ENCODE data around the gene AASS. TPM values are rescaled to one million over a fixed set of nuclear protein-coding genes. Genes with fewer than 3 reads are reported as not detected.

AASS gene
- total and polyA plus RNA-seq, 4 donors, result 34.3 to 69.7 (median 48.7) TPM

- Histone ChIP-seq H3K4me3 (ENCODE audit: low read depth, low read length) (no peak overlapping the region), H3K4me1 (ENCODE audit: control insufficient read depth, insufficient read depth, low read length) (peaks cover 4% of the 10 kb centered on the region), H3K9me3 (ENCODE audit: control insufficient read depth, insufficient read depth, low read length) (no peaks in the 10 kb centered on the region), H3K27me3 (ENCODE audit: control insufficient read depth, insufficient read depth, low read length) (no peaks in the 10 kb centered on the region), H3K27ac (ENCODE audit: low read depth, low read length) (no peak overlapping the region), H3K36me3 (ENCODE audit: control insufficient read depth, insufficient read depth, low read length) (no peaks in the 10 kb centered on the region)
- no peak for DNase-seq (ENCODE audit: low read depth in 4 of 6, low spot score in 6 of 6)
- WGBS (ENCODE audit: insufficient coverage), result no CpG with 5 or more reads among the region's 2 CpGs
Observed at GRCh38 chr7:122148878-122149277, 4.8 kb upstream of the AASS start.

- Histone ChIP-seq H3K4me3 (ENCODE audit: low read depth, low read length) (no peak overlapping the region), H3K4me1 (ENCODE audit: control insufficient read depth, insufficient read depth, low read length) (peaks cover 9% of the 10 kb centered on the region), H3K27me3 (ENCODE audit: control insufficient read depth, insufficient read depth, low read length) (no peaks in the 10 kb centered on the region), H3K36me3 (ENCODE audit: control insufficient read depth, insufficient read depth, low read length) (no peaks in the 10 kb centered on the region), H3K27ac (ENCODE audit: low read depth, low read length) (no peak overlapping the region), H3K9me3 (ENCODE audit: control insufficient read depth, insufficient read depth, low read length) (no peaks in the 10 kb centered on the region)
- no peak for DNase-seq (ENCODE audit: low read depth in 4 of 6, low spot score in 6 of 6)
- WGBS (ENCODE audit: insufficient coverage), result no CpG with 5 or more reads among the region's 3 CpGs
Observed at GRCh38 chr7:122148081-122148480, 4.0 kb upstream of the AASS start.

- no peak overlapping the region for H3K4me3 ChIP-seq (ENCODE audit: low read depth, low read length)
- 87% methylated on average over 2 of the region's 4 CpGs for WGBS (ENCODE audit: insufficient coverage)
- no peaks in the 10 kb centered on the region for H3K27me3 ChIP-seq (ENCODE audit: control insufficient read depth, insufficient read depth, low read length)
- H3K4me1 ChIP-seq (ENCODE audit: control insufficient read depth, insufficient read depth, low read length), result peaks cover 10% of the 10 kb centered on the region
- no peaks in the 10 kb centered on the region for H3K36me3 ChIP-seq (ENCODE audit: control insufficient read depth, insufficient read depth, low read length)
- no peak for DNase-seq (ENCODE audit: low read depth in 4 of 6, low spot score in 6 of 6)
- H3K27ac ChIP-seq (ENCODE audit: low read depth, low read length), result no peak overlapping the region
- no peaks in the 10 kb centered on the region for H3K9me3 ChIP-seq (ENCODE audit: control insufficient read depth, insufficient read depth, low read length)
Observed at GRCh38 chr7:122145937-122146645, 2.0 kb upstream of the AASS start.

- H3K36me3 ChIP-seq (ENCODE audit: control insufficient read depth, insufficient read depth, low read length), result no peaks in the 10 kb centered on the region
- H3K9me3 ChIP-seq (ENCODE audit: control insufficient read depth, insufficient read depth, low read length), result no peaks in the 10 kb centered on the region
- 0% methylated on average over 13 of the region's 18 CpGs for WGBS (ENCODE audit: insufficient coverage)
- peaks cover 10% of the 10 kb centered on the region for H3K4me1 ChIP-seq (ENCODE audit: control insufficient read depth, insufficient read depth, low read length)
- peak in 4 of 6 donors; percentile 24 to 62 (median 40) for DNase-seq (ENCODE audit: low read depth in 4 of 6, low spot score in 6 of 6)
- H3K27ac ChIP-seq (ENCODE audit: low read depth, low read length), result peak overlapping the region; percentile 99
- peak overlapping the region; percentile 91 for H3K4me3 ChIP-seq (ENCODE audit: low read depth, low read length)
- H3K27me3 ChIP-seq (ENCODE audit: control insufficient read depth, insufficient read depth, low read length), result no peaks in the 10 kb centered on the region
Observed at GRCh38 chr7:122143376-122143750, 686 bp downstream of the AASS start.

GRCh38 chr7:122140918-122141317, 3.1 kb downstream of the AASS start:
- no peak overlapping the region for H3K27ac ChIP-seq (ENCODE audit: low read depth, low read length)
- no peak overlapping the region for H3K4me3 ChIP-seq (ENCODE audit: low read depth, low read length)
- no CpG with 5 or more reads among the region's 1 CpG for WGBS (ENCODE audit: insufficient coverage)

GRCh38 chr7:122137251-122138077, 6.6 kb downstream of the AASS start:
- Histone ChIP-seq H3K27ac (ENCODE audit: low read depth, low read length) (no peak overlapping the region), H3K36me3 (ENCODE audit: control insufficient read depth, insufficient read depth, low read length) (no peaks in the 10 kb centered on the region), H3K4me1 (ENCODE audit: control insufficient read depth, insufficient read depth, low read length) (no peaks in the 10 kb centered on the region), H3K27me3 (ENCODE audit: control insufficient read depth, insufficient read depth, low read length) (no peaks in the 10 kb centered on the region), H3K4me3 (ENCODE audit: low read depth, low read length) (no peak overlapping the region), H3K9me3 (ENCODE audit: control insufficient read depth, insufficient read depth, low read length) (no peaks in the 10 kb centered on the region)
- 56% methylated on average over 3 of the region's 5 CpGs for WGBS (ENCODE audit: insufficient coverage)
- DNase-seq (ENCODE audit: low read depth in 4 of 6, low spot score in 6 of 6), result peak in 1 of 6 donors; percentile 72

More at GRCh38 chr7:122140918-122141317, 3.1 kb downstream of the AASS start:
- peaks cover 10% of the 10 kb centered on the region for H3K4me1 ChIP-seq (ENCODE audit: control insufficient read depth, insufficient read depth, low read length)
- no peak for DNase-seq (ENCODE audit: low read depth in 4 of 6, low spot score in 6 of 6)
- H3K27me3 ChIP-seq (ENCODE audit: control insufficient read depth, insufficient read depth, low read length), result no peaks in the 10 kb centered on the region
- no peaks in the 10 kb centered on the region for H3K36me3 ChIP-seq (ENCODE audit: control insufficient read depth, insufficient read depth, low read length)
- no peaks in the 10 kb centered on the region for H3K9me3 ChIP-seq (ENCODE audit: control insufficient read depth, insufficient read depth, low read length)

- H3K27ac ChIP-seq (ENCODE audit: low read depth, low read length), result no peak overlapping the region
Observed at GRCh38 chr7:122136639-122137245, 7.3 kb downstream of the AASS start.

GRCh38 chr7:122136078-122136477, 8.0 kb downstream of the AASS start:
- H3K9me3 ChIP-seq (ENCODE audit: control insufficient read depth, insufficient read depth, low read length), result no peaks in the 10 kb centered on the region
- no peak overlapping the region for H3K27ac ChIP-seq (ENCODE audit: low read depth, low read length)
- no peaks in the 10 kb centered on the region for H3K4me1 ChIP-seq (ENCODE audit: control insufficient read depth, insufficient read depth, low read length)
- no peak overlapping the region for H3K4me3 ChIP-seq (ENCODE audit: low read depth, low read length)
- WGBS (ENCODE audit: insufficient coverage), result no CpG with 5 or more reads among the region's 3 CpGs
- peak in 2 of 6 donors; percentile 34 to 46 for DNase-seq (ENCODE audit: low read depth in 4 of 6, low spot score in 6 of 6)
- no peaks in the 10 kb centered on the region for H3K36me3 ChIP-seq (ENCODE audit: control insufficient read depth, insufficient read depth, low read length)
- H3K27me3 ChIP-seq (ENCODE audit: control insufficient read depth, insufficient read depth, low read length), result no peaks in the 10 kb centered on the region

More at GRCh38 chr7:122136639-122137245, 7.3 kb downstream of the AASS start:
- DNase-seq (ENCODE audit: low read depth in 4 of 6, low spot score in 6 of 6), result peak in 1 of 6 donors; percentile 16
- no peaks in the 10 kb centered on the region for H3K9me3 ChIP-seq (ENCODE audit: control insufficient read depth, insufficient read depth, low read length)
- H3K4me3 ChIP-seq (ENCODE audit: low read depth, low read length), result no peak overlapping the region
- no peaks in the 10 kb centered on the region for H3K4me1 ChIP-seq (ENCODE audit: control insufficient read depth, insufficient read depth, low read length)
- no CpG with 5 or more reads among the region's 1 CpG for WGBS (ENCODE audit: insufficient coverage)
- no peaks in the 10 kb centered on the region for H3K27me3 ChIP-seq (ENCODE audit: control insufficient read depth, insufficient read depth, low read length)
- no peaks in the 10 kb centered on the region for H3K36me3 ChIP-seq (ENCODE audit: control insufficient read depth, insufficient read depth, low read length)

- DNase-seq (ENCODE audit: low read depth in 4 of 6, low spot score in 6 of 6), result no peak
- H3K27ac ChIP-seq (ENCODE audit: low read depth, low read length), result no peak overlapping the region
- no peaks in the 10 kb centered on the region for H3K9me3 ChIP-seq (ENCODE audit: control insufficient read depth, insufficient read depth, low read length)
- no peaks in the 10 kb centered on the region for H3K27me3 ChIP-seq (ENCODE audit: control insufficient read depth, insufficient read depth, low read length)
- no CpG with 5 or more reads among the region's 4 CpGs for WGBS (ENCODE audit: insufficient coverage)
- H3K4me3 ChIP-seq (ENCODE audit: low read depth, low read length), result no peak overlapping the region
- H3K36me3 ChIP-seq (ENCODE audit: control insufficient read depth, insufficient read depth, low read length), result no peaks in the 10 kb centered on the region
- H3K4me1 ChIP-seq (ENCODE audit: control insufficient read depth, insufficient read depth, low read length), result no peaks in the 10 kb centered on the region
Observed at GRCh38 chr7:122135275-122135674, 8.8 kb downstream of the AASS start.

All from spinal cord (tissue), 10 donors.